ENCODE results near the gene RBM39. TPM values are rescaled to one million over a fixed set of nuclear protein-coding genes. Genes with fewer than 3 reads are reported as not detected.
"Not testable (repeated sequence)": the region's sequence is repeated elsewhere in the genome, so short reads cannot be mapped to it uniquely, and the experiment has no call there.

The RBM39 gene
- polyA plus RNA-seq, 1 donor, result 276 TPM

GRCh38 chr20:35726842-35727711 lies 15.0 kb downstream of the RBM39 start:
- no peak for DNase-seq (ENCODE audit: low read depth)

GRCh38 chr20:35724321-35725230 lies 17.5 kb downstream of the RBM39 start:
- DNase-seq (ENCODE audit: low read depth), result no peak

GRCh38 chr20:35723652-35724320 lies 18.3 kb downstream of the RBM39 start:
- DNase-seq (ENCODE audit: low read depth), result not testable (repeated sequence)

- DNase-seq (ENCODE audit: low read depth), result not testable (repeated sequence)
Observed at GRCh38 chr20:35723275-35723639, 18.8 kb downstream of the RBM39 start.

- no peak for DNase-seq (ENCODE audit: low read depth)
Observed at GRCh38 chr20:35721621-35722020, 20.4 kb downstream of the RBM39 start.

GRCh38 chr20:35721219-35721618 lies 20.8 kb downstream of the RBM39 start:
- DNase-seq (ENCODE audit: low read depth), result no peak

GRCh38 chr20:35720165-35721123 lies 21.6 kb downstream of the RBM39 start:
- no peak for DNase-seq (ENCODE audit: low read depth)

- no peak for DNase-seq (ENCODE audit: low read depth)
Observed at GRCh38 chr20:35719717-35720116, 22.3 kb downstream of the RBM39 start.

- no peak for DNase-seq (ENCODE audit: low read depth)
Observed at GRCh38 chr20:35718972-35719635, 23.0 kb downstream of the RBM39 start.

- not testable (repeated sequence) for DNase-seq (ENCODE audit: low read depth)
Observed at GRCh38 chr20:35718321-35718720, 23.7 kb downstream of the RBM39 start.

GRCh38 chr20:35716330-35716729 lies 25.7 kb downstream of the RBM39 start:
- DNase-seq (ENCODE audit: low read depth), result no peak

- DNase-seq (ENCODE audit: low read depth), result no peak
Observed at GRCh38 chr20:35715652-35716051, 26.4 kb downstream of the RBM39 start.

GRCh38 chr20:35714127-35714526 lies 27.9 kb downstream of the RBM39 start:
- DNase-seq (ENCODE audit: low read depth), result no peak

- not testable (repeated sequence) for DNase-seq (ENCODE audit: low read depth)
Observed at GRCh38 chr20:35713120-35713519, 28.9 kb downstream of the RBM39 start.

GRCh38 chr20:35711588-35712209 lies 30.4 kb downstream of the RBM39 start:
- DNase-seq (ENCODE audit: low read depth), result no peak

GRCh38 chr20:35710884-35711587 lies 31.0 kb downstream of the RBM39 start:
- DNase-seq (ENCODE audit: low read depth), result no peak

GRCh38 chr20:35710039-35710438 lies 32.0 kb downstream of the RBM39 start:
- DNase-seq (ENCODE audit: low read depth), result no peak

GRCh38 chr20:35709259-35709658 lies 32.8 kb downstream of the RBM39 start:
- DNase-seq (ENCODE audit: low read depth), result no peak

- no peak for DNase-seq (ENCODE audit: low read depth)
Observed at GRCh38 chr20:35708502-35708901, 33.6 kb downstream of the RBM39 start.
